HEK293 (cell line): Measurements from ENCODE around the gene IL4I1.
A peak's percentile ranks its signal among the peaks of the same experiment; 100 is the strongest.

Source experiments
- HIC1 ChIP-seq: fragments of 450-650 bp; formaldehyde crosslinking; IDR thresholded peaks from 2 replicates; pipeline ENCODE4 v1.5.1; 2016; ENCODE audit warnings: missing biosample characterization, missing genetic modification characterization
- HOXC10 ChIP-seq: sonication (generic); formaldehyde crosslinking; IDR thresholded peaks from 2 replicates; pipeline ENCODE4 v1.8.1; 2023; ENCODE audit warnings: mild to moderate bottlenecking, missing genetic modification reagents
- HOXD13 ChIP-seq: sonication (generic); formaldehyde crosslinking; IDR thresholded peaks from 2 replicates; pipeline ENCODE4 v1.8.0; 2022; ENCODE audit warnings: missing genetic modification reagents, borderline replicate concordance
- KLF1 ChIP-seq: fragments of 450-650 bp; formaldehyde crosslinking; IDR thresholded peaks from 2 replicates; pipeline ENCODE4 v1.5.1; 2016; ENCODE audit warnings: missing biosample characterization, missing genetic modification characterization
- KLF10 ChIP-seq: fragments of 450-650 bp; IDR thresholded peaks from 2 replicates; pipeline ENCODE4 v1.5.1; 2018; ENCODE audit warnings: missing biosample characterization, mild to moderate bottlenecking, missing genetic modification characterization
- KLF7 ChIP-seq: fragments of 450-650 bp; formaldehyde crosslinking; IDR thresholded peaks from 2 replicates; pipeline ENCODE4 v1.5.1; 2016; ENCODE audit warnings: missing biosample characterization, missing genetic modification characterization, borderline replicate concordance
- KLF9 ChIP-seq: fragments of 450-650 bp; formaldehyde crosslinking; IDR thresholded peaks from 2 replicates; pipeline ENCODE4 v1.5.1; 2016; ENCODE audit warnings: missing biosample characterization, missing genetic modification characterization, low read depth
- MYNN ChIP-seq: fragments of 450-650 bp; formaldehyde crosslinking; IDR thresholded peaks from 2 replicates; pipeline ENCODE4 v1.5.1; 2016; ENCODE audit warnings: missing biosample characterization, missing genetic modification characterization, borderline replicate concordance
- MZF1 ChIP-seq: fragments of 450-650 bp; formaldehyde crosslinking; IDR thresholded peaks from 2 replicates; pipeline ENCODE4 v1.5.1; 2017; ENCODE audit warnings: missing biosample characterization, missing genetic modification characterization, borderline replicate concordance
- OSR2 ChIP-seq: fragments of 450-650 bp; formaldehyde crosslinking; IDR thresholded peaks from 2 replicates; pipeline ENCODE4 v1.5.1; 2016; ENCODE audit warnings: missing biosample characterization, missing genetic modification characterization
- PATZ1 ChIP-seq: fragments of 450-650 bp; formaldehyde crosslinking; IDR thresholded peaks from 2 replicates; pipeline ENCODE4 v1.5.1; 2016; ENCODE audit warnings: missing biosample characterization, missing genetic modification characterization
- SCRT2 ChIP-seq: fragments of 450-650 bp; formaldehyde crosslinking; IDR thresholded peaks from 2 replicates; pipeline ENCODE4 v1.5.1; 2016; ENCODE audit warnings: missing biosample characterization, missing genetic modification characterization
- YY1 ChIP-seq: fragments of 450-650 bp; formaldehyde crosslinking; IDR thresholded peaks from 2 replicates; pipeline ENCODE4 v1.5.1; 2018; ENCODE audit warnings: missing biosample characterization, missing genetic modification characterization
- YY2 ChIP-seq: fragments of 450-650 bp; formaldehyde crosslinking; IDR thresholded peaks from 2 replicates; pipeline ENCODE4 v1.5.1; 2016; ENCODE audit warnings: missing biosample characterization, missing genetic modification characterization
- ZBTB10 ChIP-seq: fragments of 450-650 bp; formaldehyde crosslinking; IDR thresholded peaks from 2 replicates; pipeline ENCODE4 v1.5.1; 2016; ENCODE audit warnings: missing biosample characterization, missing genetic modification characterization
- ZBTB49 ChIP-seq: fragments of 450-650 bp; formaldehyde crosslinking; IDR thresholded peaks from 2 replicates; pipeline ENCODE4 v1.5.1; 2016; ENCODE audit warnings: missing biosample characterization, missing genetic modification characterization, low read depth
- ZFHX2 ChIP-seq: fragments of 450-650 bp; formaldehyde crosslinking; conservative IDR thresholded peaks from 2 replicates; pipeline ENCODE4 v1.5.1; 2016; ENCODE audit warnings: missing biosample characterization, missing genetic modification characterization
- ZFP3 ChIP-seq: fragments of 450-650 bp; formaldehyde crosslinking; IDR thresholded peaks from 2 replicates; pipeline ENCODE4 v1.5.1; 2016; ENCODE audit warnings: low read depth, missing biosample characterization, missing genetic modification characterization
- ZIC2 ChIP-seq: fragments of 450-650 bp; formaldehyde crosslinking; IDR thresholded peaks from 2 replicates; pipeline ENCODE4 v1.5.1; 2016; ENCODE audit warnings: missing biosample characterization, missing genetic modification characterization
- ZNF146 ChIP-seq: fragments of 450-650 bp; formaldehyde crosslinking; IDR thresholded peaks from 2 replicates; pipeline ENCODE4 v1.5.1; 2016; ENCODE audit warnings: missing biosample characterization, missing genetic modification characterization
- ZNF23 ChIP-seq: fragments of 450-650 bp; formaldehyde crosslinking; IDR thresholded peaks from 2 replicates; pipeline ENCODE4 v1.5.1; 2016; ENCODE audit warnings: missing biosample characterization, missing genetic modification characterization, borderline replicate concordance
- ZNF398 ChIP-seq: fragments of 450-650 bp; formaldehyde crosslinking; IDR thresholded peaks from 2 replicates; pipeline ENCODE4 v1.5.1; 2017; ENCODE audit warnings: missing biosample characterization, missing genetic modification characterization
- ZNF426 ChIP-seq: fragments of 450-650 bp; formaldehyde crosslinking; IDR thresholded peaks from 2 replicates; pipeline ENCODE4 v1.5.1; 2017; ENCODE audit warnings: missing biosample characterization, missing genetic modification characterization, mild to moderate bottlenecking, inconsistent platforms, moderate library complexity
- ZNF501 ChIP-seq: fragments of 450-650 bp; formaldehyde crosslinking; IDR thresholded peaks from 2 replicates; pipeline ENCODE4 v1.5.1; 2016; ENCODE audit warnings: missing biosample characterization, missing genetic modification characterization
- ZNF514 ChIP-seq: fragments of 450-650 bp; formaldehyde crosslinking; IDR thresholded peaks from 2 replicates; pipeline ENCODE4 v1.5.1; 2016; ENCODE audit warnings: missing biosample characterization, missing genetic modification characterization
- ZNF660 ChIP-seq: fragments of 450-650 bp; IDR thresholded peaks from 2 replicates; pipeline ENCODE4 v1.5.1; 2018; ENCODE audit warnings: missing biosample characterization, mild to moderate bottlenecking, missing genetic modification characterization
- ZNF677 ChIP-seq: fragments of 450-650 bp; IDR thresholded peaks from 2 replicates; pipeline ENCODE4 v1.5.0; 2018; ENCODE audit warnings: missing biosample characterization, mild to moderate bottlenecking, missing genetic modification characterization, moderate library complexity
- ZNF701 ChIP-seq: fragments of 450-650 bp; formaldehyde crosslinking; IDR thresholded peaks from 2 replicates; pipeline ENCODE4 v1.5.1; 2016; ENCODE audit warnings: missing biosample characterization, missing genetic modification characterization
- ZNF843 ChIP-seq: fragments of 450-650 bp; formaldehyde crosslinking; IDR thresholded peaks from 2 replicates; pipeline ENCODE4 v1.5.1; 2016; ENCODE audit warnings: missing biosample characterization, missing genetic modification characterization

The IL4I1 gene

DNA sequence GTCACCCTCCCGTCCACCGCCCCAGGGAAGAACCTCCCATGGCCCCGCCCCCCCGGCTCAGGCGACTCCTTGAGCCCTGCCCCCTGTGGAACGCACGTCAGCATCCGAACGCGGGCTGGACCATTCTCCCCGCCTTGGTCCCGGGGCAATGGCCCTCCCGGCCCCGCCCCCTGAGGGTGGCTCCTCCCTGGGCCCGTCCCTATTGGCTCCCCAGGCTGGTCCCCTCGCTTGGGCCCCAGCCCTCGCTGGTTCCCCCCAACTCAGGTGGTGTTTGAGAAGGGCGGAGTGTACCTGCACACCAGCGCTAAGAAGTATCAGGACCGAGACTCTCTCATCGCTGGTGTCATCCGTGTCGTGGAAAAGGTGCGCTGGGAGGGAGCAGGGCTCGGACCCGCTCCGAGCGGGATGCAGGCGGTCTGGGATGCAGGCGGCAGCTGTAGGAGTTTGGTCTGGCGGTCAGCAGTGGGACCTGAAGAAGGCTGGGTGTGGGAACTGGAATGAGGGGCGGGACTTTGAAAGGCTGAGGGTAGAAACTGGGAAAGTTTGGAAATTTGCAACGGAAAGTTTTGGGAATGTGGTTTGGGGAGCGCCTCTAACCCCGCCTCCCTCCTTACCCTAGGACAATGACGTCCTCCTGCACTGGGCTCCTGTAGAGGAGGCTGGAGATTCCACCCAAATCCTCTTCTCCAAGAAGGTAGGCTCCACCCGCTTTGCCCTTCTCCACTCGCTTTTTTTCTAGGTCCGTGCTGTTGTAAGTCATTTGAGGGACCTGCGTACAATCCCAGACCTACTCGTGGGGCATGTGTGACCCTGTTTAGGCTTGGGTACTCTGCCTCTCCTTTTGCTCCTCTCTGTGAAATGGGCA lies 18.6 kb downstream of the IL4I1 start (continued):
- TF ChIP-seq PATZ1 (tag by site-specific recombination) (peak; percentile 88), ZNF514 (no peak), MYNN (tag by site-specific recombination) (no peak), ZNF660 (tag by site-specific recombination) (no peak; the same call in 1 of the 2 replicates), ZNF701 (no peak), MZF1 (tag by site-specific recombination) (no peak; the same call in 1 of the 2 replicates), YY1 (tag by site-specific recombination) (no peak), ZFP3 (tag by site-specific recombination) (peak; percentile 69; the same call in 1 of the 2 replicates), ZNF843 (no peak), OSR2 (tag by site-specific recombination) (no peak), ZNF426 (tag by site-specific recombination) (no peak), HIC1 (tag by site-specific recombination) (no peak), YY2 (tag by site-specific recombination) (no peak), ZNF398 (0 out of 2 replicates have a peak, but pooled peaks have one; percentile 17), ZBTB10 (peak; percentile 28; the same call in 1 of the 2 replicates), ZBTB49 (tag by site-specific recombination) (no peak), KLF7 (tag by site-specific recombination) (no peak), KLF9 (peak; percentile 63; the same call in 1 of the 2 replicates), ZFHX2 (tag by site-specific recombination) (peak; percentile 32; the same call in 1 of the 2 replicates), ZNF146 (tag by site-specific recombination) (no peak), KLF1 (tag by site-specific recombination) (peak; percentile 62), ZNF23 (tag by site-specific recombination) (no peak), ZNF677 (no peak), SCRT2 (tag by site-specific recombination) (no peak), HOXD13 (CRISPR knock-in tag) (no peak), KLF10 (tag by site-specific recombination) (peak; percentile 58; the same call in 1 of the 2 replicates), ZIC2 (no peak), ZNF501 (tag by site-specific recombination) (peak; percentile 24; the same call in 1 of the 2 replicates), HOXC10 (CRISPR knock-in tag) (no peak)
